IPS-20b (cell line): ENCODE measurements around the gene YAP1.

Source experiments
- H3K27ac ChIP-seq: one replicate; pipeline ENCODE4 v1.5.1; 2013; ENCODE audit warnings: low read length
- H3K27me3 ChIP-seq: 2 replicates; pipeline ENCODE4 v1.6.1; 2013; ENCODE audit warnings: mild to moderate bottlenecking, low read length, inconsistent platforms; ENCODE audit not compliant: insufficient read depth
- H3K36me3 ChIP-seq: 2 replicates; pipeline ENCODE4 v1.6.1; 2013; ENCODE audit warnings: low read depth, mild to moderate bottlenecking, inconsistent platforms, low read length, moderate library complexity; ENCODE audit not compliant: insufficient read depth
- H3K4me1 ChIP-seq: 2 replicates; pipeline ENCODE4 v1.6.1; 2013; ENCODE audit warnings: mild to moderate bottlenecking, control low read depth, inconsistent platforms, low read length, moderate library complexity; ENCODE audit not compliant: insufficient read depth
- H3K4me3 ChIP-seq: 2 replicates; pipeline ENCODE4 v1.5.1; 2013; ENCODE audit warnings: mild to moderate bottlenecking, low read length, inconsistent platforms
- H3K9ac ChIP-seq: 2 replicates; pipeline ENCODE4 v1.6.1; 2013; ENCODE audit warnings: low read depth, mild to moderate bottlenecking, inconsistent platforms, low read length, moderate library complexity
- H3K9me3 ChIP-seq: 2 replicates; pipeline ENCODE4 v1.6.1; 2013; ENCODE audit warnings: mild to moderate bottlenecking, low read depth, low read length, inconsistent platforms; ENCODE audit not compliant: insufficient read depth

The YAP1 gene

GRCh38 chr11:102204174-102204573, 93.9 kb downstream of the YAP1 start:
- no peaks in the 10 kb centered on the region for H3K27me3 ChIP-seq
- H3K4me1 ChIP-seq = peaks cover 64% of the 10 kb centered on the region
- H3K9ac ChIP-seq = no peak overlapping the region
- H3K9me3 ChIP-seq = no peaks in the 10 kb centered on the region
- H3K27ac ChIP-seq = no peak overlapping the region
- H3K36me3 ChIP-seq = no peaks in the 10 kb centered on the region
- no peak overlapping the region for H3K4me3 ChIP-seq

GRCh38 chr11:102205805-102206204, 95.6 kb downstream of the YAP1 start:
- Histone ChIP-seq H3K4me3 (no peak overlapping the region), H3K9me3 (no peaks in the 10 kb centered on the region), H3K27ac (no peak overlapping the region), H3K36me3 (peaks cover 15% of the 10 kb centered on the region; the same call in 1 of the 2 replicates), H3K27me3 (no peaks in the 10 kb centered on the region), H3K4me1 (peaks cover 66% of the 10 kb centered on the region), H3K9ac (no peak overlapping the region)

DNA sequence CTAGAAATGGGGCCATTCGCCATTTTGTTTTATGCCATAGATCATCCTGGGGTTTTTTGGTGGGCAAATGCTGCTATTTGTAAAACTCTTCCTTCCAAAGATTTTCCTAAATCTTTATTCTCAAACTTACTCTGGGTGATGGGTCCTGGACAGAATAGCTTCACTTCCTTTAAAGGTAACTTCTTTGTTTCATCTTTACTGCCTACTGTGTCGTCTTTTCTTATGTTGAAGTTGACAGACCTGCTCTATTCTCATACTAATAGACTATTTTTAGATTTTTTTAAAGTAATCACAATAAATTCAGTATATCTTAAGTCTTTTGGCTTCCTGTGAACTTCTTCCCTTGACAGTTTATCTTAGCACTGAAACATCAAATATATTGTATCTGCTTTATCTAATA, 98.6 kb downstream of the YAP1 start:
- H3K27me3 ChIP-seq = no peaks in the 10 kb centered on the region
- H3K27ac ChIP-seq = peak overlapping the region; percentile 76
- H3K4me3 ChIP-seq = peak overlapping the region; percentile 49; the same call in 1 of the 2 replicates
- H3K4me1 ChIP-seq = peaks cover 40% of the 10 kb centered on the region; the same call in 1 of the 2 replicates
- H3K9ac ChIP-seq = peak overlapping the region; percentile 0; the same call in 1 of the 2 replicates
- H3K36me3 ChIP-seq = peaks cover 31% of the 10 kb centered on the region
- no peaks in the 10 kb centered on the region for H3K9me3 ChIP-seq

- H3K4me1 ChIP-seq = peaks cover 7% of the 10 kb centered on the region; the same call in 1 of the 2 replicates
- no peaks in the 10 kb centered on the region for H3K27me3 ChIP-seq
- H3K27ac ChIP-seq = no peak overlapping the region
- no peak overlapping the region for H3K4me3 ChIP-seq
- H3K36me3 ChIP-seq = peaks cover 61% of the 10 kb centered on the region
- H3K9me3 ChIP-seq = no peaks in the 10 kb centered on the region
- H3K9ac ChIP-seq = no peak overlapping the region
These were observed 104.4 kb downstream of the YAP1 start for GRCh38 chr11:102214623-102215022.

DNA sequence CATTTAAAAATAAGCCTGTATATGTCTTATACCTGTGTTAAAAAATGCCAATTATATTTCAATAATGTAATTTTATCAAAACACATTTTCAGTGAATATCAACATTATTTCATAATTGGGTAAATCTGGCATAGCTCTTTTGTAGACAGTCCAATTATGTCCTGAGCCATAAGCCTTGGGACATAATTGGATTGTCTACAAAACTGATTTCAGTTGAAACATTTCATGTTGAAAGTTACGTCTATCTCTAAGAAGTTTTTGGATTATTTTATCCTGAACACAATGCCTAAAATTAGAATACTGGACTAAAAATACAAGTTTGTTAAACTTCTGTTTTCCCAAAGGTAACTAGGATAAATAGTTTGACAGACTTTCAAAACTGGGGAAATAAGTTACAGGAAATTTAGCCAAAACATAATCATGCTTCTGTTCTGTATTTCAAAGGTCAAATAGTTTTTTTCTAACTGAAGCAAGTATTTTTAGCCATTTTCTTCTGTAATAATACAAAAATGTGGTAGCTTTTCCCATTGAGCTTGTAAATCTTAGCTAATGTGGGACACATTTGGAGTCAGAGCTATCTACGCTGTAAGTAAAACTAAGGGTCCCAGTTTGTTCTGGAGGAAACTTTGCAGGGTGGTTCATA, 106.3 kb downstream of the YAP1 start:
- Histone ChIP-seq H3K4me3 (no peak overlapping the region), H3K9me3 (no peaks in the 10 kb centered on the region), H3K9ac (no peak overlapping the region), H3K4me1 (no peaks in the 10 kb centered on the region), H3K27ac (no peak overlapping the region), H3K27me3 (no peaks in the 10 kb centered on the region), H3K36me3 (peaks cover 44% of the 10 kb centered on the region)

DNA sequence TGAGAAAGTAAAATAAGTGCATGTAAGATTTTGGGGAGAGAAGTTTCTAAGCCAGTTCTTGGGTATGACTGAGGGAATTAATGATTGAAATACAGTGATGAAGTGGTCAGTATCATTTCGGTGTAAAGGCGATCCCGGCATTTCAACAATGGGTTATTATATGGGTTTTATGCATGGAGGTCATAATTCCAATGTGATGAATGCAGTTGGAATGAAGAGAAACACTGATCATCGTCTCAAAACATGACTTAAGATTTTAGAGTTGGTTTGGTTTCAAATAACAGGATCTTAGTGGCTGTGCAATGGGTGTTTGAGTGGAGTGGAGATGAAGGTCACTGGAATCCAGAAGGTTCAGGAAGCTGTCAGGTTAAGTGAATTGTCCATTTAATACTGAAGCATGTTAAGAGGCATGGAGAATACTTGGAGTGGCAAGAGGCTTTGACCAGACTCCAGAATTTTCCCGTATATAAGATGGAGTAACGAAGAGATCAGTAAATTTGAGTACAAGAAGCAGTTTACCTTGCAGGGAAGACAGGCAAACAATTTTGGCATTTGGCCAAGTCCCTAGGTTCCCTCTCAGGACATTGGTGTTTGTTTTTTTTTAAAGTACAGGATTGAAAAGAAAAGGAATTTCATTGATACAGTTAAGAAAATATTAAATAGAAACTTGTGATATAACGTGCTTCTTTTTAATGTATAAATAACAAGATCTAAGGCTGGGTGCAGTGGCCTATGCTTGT, 110.7 kb downstream of the YAP1 start:
- no peaks in the 10 kb centered on the region for H3K9me3 ChIP-seq
- no peaks in the 10 kb centered on the region for H3K4me1 ChIP-seq
- no peak overlapping the region for H3K9ac ChIP-seq
- no peaks in the 10 kb centered on the region for H3K27me3 ChIP-seq
- H3K27ac ChIP-seq = no peak overlapping the region
- no peak overlapping the region for H3K4me3 ChIP-seq
- H3K36me3 ChIP-seq = peaks cover 49% of the 10 kb centered on the region

DNA sequence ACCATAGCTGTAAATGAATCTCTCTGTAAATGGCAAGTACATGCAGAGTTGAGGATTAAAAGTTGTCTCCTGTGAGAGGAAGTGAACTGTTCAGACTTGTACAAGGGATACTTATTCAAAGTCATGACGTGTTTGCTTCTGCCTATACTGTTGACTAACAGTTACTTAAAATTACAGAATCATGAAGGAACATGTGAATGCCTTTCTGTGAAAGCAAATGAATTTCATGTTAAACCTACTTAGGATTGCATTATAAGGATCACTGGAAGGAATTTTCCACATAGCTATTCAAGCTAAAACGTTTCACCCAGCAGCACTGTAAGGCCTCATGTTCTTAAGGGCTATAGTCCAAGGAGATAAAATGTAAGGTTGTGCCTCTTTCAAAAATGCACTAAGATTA, 113.6 kb downstream of the YAP1 start:
- Histone ChIP-seq H3K27ac (no peak overlapping the region), H3K4me1 (no peaks in the 10 kb centered on the region), H3K9me3 (no peaks in the 10 kb centered on the region), H3K36me3 (peaks cover 53% of the 10 kb centered on the region), H3K4me3 (no peak overlapping the region), H3K9ac (no peak overlapping the region), H3K27me3 (no peaks in the 10 kb centered on the region)

DNA sequence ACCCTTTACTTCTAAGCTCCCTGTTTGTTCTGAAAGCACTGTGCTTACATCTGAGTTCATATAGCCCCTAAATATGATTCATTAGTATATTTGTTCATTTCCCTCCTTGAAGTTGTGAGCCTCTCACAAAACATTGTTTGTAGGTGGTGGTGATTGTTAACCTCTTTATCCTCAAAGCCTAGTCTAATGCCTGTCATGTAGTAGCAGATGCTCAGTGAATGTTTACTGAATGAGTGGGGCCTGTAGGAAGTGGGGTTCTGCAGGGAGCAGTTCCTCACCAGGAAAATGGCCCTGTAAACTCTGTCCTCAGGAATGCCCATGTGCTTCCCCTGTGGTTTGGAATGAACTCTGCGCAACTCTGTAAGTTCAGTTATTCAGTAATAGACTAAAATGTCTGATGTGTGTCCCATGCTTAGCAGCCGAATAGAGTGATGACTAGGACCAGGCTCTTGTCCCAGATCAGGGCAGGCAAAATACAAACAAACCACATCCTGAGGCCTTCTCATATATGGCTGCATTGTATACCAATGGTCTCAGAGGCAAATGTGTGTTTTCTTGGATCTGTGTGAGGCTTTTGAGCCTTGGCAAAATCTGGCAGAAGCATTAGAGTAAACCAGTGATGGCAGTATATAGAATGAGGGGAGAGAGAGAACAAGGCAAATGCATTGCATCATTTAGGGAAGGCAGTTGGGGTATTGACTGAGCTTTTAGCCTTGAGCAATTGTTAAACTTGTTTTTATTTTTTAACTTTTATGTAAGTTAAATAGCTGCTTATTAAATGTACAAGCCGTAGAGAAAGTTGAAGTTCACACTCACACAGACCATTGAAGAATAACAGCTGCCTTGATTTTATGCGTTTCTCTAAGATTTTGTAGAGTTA, 115.7 kb downstream of the YAP1 start:
- Histone ChIP-seq H3K4me1 (no peaks in the 10 kb centered on the region), H3K27me3 (no peaks in the 10 kb centered on the region), H3K36me3 (peaks cover 74% of the 10 kb centered on the region), H3K4me3 (no peak overlapping the region), H3K9me3 (no peaks in the 10 kb centered on the region), H3K9ac (no peak overlapping the region), H3K27ac (no peak overlapping the region)

GRCh38 chr11:102226702-102227490, 116.6 kb downstream of the YAP1 start:
- no peak overlapping the region for H3K27ac ChIP-seq
- H3K9ac ChIP-seq = no peak overlapping the region
- no peaks in the 10 kb centered on the region for H3K4me1 ChIP-seq
- H3K27me3 ChIP-seq = no peaks in the 10 kb centered on the region
- no peaks in the 10 kb centered on the region for H3K9me3 ChIP-seq
- H3K36me3 ChIP-seq = peaks cover 78% of the 10 kb centered on the region
- no peak overlapping the region for H3K4me3 ChIP-seq

DNA sequence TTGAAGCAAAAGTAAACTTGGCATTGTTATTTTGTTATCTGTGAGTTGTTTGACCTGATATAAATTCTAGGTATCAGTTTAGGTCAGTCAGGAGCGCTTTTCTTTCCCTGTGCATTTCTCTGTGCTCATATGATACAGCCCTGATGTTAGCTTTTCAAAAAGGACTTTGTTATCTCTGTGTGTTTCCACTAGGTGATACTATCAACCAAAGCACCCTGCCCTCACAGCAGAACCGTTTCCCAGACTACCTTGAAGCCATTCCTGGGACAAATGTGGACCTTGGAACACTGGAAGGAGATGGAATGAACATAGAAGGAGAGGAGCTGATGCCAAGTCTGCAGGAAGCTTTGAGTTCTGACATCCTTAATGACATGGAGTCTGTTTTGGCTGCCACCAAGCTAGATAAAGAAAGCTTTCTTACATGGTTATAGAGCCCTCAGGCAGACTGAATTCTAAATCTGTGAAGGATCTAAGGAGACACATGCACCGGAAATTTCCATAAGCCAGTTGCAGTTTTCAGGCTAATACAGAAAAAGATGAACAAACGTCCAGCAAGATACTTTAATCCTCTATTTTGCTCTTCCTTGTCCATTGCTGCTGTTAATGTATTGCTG, 119.4 kb downstream of the YAP1 start:
- Histone ChIP-seq H3K4me3 (no peak overlapping the region), H3K36me3 (peaks cover 62% of the 10 kb centered on the region), H3K27ac (no peak overlapping the region), H3K4me1 (no peaks in the 10 kb centered on the region), H3K9me3 (no peaks in the 10 kb centered on the region), H3K9ac (no peak overlapping the region), H3K27me3 (no peaks in the 10 kb centered on the region)

GRCh38 chr11:102230186-102230585, 119.9 kb downstream of the YAP1 start:
- no peak overlapping the region for H3K9ac ChIP-seq
- H3K9me3 ChIP-seq = no peaks in the 10 kb centered on the region
- no peak overlapping the region for H3K4me3 ChIP-seq
- H3K27ac ChIP-seq = no peak overlapping the region
- H3K4me1 ChIP-seq = 0 out of 2 replicates have a peak, but pooled peaks cover 2% of the 10 kb centered on the region
- peaks cover 56% of the 10 kb centered on the region for H3K36me3 ChIP-seq
- H3K27me3 ChIP-seq = no peaks in the 10 kb centered on the region
